ENCODE results near the gene ZDHHC14. TPM values are rescaled to one million over a fixed set of nuclear protein-coding genes. Genes with fewer than 3 reads are reported as not detected.

ZDHHC14 gene
- total RNA-seq, 3 donors from 2014 or later, result 4.8 to 9.8 (median 8.5) TPM

DNA sequence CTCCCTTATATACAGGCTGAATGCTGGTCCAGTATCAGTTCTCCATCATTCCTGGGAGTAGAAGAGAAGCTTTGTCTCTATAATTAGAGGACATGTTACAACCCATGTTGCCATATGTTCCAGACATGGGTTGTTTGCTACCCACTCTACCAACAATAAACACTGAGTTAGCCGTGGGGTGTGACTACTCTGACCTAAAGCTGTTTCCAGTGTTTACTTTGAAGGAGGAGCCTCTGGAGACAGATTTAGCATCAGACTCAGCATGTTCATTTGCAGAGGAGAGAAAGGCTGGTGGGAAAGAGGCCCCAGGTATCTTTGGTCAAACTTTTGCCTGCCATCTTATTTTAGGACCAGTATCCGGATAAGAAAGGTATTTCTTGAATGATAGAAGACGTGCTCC lies 284.2 kb downstream of the ZDHHC14 start:
- intact Hi-C loops (cut with DNase I; ENCODE audit: low total_unique reads), result loop anchor here (5.0 kb wide), 1 partner anchor 637 kb away; no protein-coding TSS in a partner anchor
- no peaks in the 10 kb centered on the region for H3K36me3 ChIP-seq
- H3K27me3 ChIP-seq, result no peaks in the 10 kb centered on the region
- H3K9me3 ChIP-seq, result no peaks in the 10 kb centered on the region
- no peak overlapping the region for H3K4me3 ChIP-seq
- no peak overlapping the region for H3K27ac ChIP-seq
- TF ChIP-seq POLR2AphosphoS5 (IDR thresholded peaks at IDR 0.05) (no peak), POLR2A (IDR thresholded peaks at IDR 0.05) (no peak)
- TF ChIP-seq, protein P1, sequence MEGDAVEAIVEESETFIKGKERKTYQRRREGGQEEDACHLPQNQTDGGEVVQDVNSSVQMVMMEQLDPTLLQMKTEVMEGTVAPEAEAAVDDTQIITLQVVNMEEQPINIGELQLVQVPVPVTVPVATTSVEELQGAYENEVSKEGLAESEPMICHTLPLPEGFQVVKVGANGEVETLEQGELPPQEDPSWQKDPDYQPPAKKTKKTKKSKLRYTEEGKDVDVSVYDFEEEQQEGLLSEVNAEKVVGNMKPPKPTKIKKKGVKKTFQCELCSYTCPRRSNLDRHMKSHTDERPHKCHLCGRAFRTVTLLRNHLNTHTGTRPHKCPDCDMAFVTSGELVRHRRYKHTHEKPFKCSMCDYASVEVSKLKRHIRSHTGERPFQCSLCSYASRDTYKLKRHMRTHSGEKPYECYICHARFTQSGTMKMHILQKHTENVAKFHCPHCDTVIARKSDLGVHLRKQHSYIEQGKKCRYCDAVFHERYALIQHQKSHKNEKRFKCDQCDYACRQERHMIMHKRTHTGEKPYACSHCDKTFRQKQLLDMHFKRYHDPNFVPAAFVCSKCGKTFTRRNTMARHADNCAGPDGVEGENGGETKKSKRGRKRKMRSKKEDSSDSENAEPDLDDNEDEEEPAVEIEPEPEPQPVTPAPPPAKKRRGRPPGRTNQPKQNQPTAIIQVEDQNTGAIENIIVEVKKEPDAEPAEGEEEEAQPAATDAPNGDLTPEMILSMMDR (IDR thresholded peaks at IDR 0.05), result no peak
- H3K4me1 ChIP-seq, result peaks cover 3 to 5% of the 10 kb centered on the region in 2 donors
- no peak for DNase-seq (ENCODE audit: low spot score in 2 of 2)

DNA sequence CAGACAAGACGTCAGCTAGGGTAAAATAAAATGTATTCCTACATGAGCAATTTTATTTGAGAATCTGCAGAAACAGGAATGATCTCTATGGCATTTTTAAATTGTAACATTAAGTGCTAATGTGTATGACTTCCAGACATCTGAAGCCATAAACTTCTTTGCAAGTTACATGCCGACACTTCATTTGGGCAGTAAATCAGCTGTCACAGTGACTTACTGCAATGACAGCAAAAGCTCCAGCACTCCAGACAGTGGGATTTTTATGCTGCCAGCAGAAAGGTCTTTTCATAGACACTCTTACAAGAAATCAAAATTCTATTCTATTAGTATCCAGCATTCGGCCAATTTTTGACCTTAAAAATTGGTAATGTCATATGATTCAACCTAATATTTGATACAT lies 285.7 kb downstream of the ZDHHC14 start:
- TF ChIP-seq, protein P1 (IDR thresholded peaks at IDR 0.05), result no peak
- no peak for TF ChIP-seq POLR2AphosphoS5 (IDR thresholded peaks at IDR 0.05)
- Histone ChIP-seq H3K36me3 (no peaks in the 10 kb centered on the region), H3K27ac (no peak overlapping the region), H3K4me1 (peaks cover 3 to 5% of the 10 kb centered on the region in 2 donors), H3K4me3 (no peak overlapping the region), H3K9me3 (no peaks in the 10 kb centered on the region), H3K27me3 (no peaks in the 10 kb centered on the region)
- DNase-seq (ENCODE audit: low spot score in 2 of 2), result no peak
- intact Hi-C loops (cut with DNase I; ENCODE audit: low total_unique reads), result loop anchor here (5.0 kb wide), 1 partner anchor 636 kb away; no protein-coding TSS in a partner anchor

DNA sequence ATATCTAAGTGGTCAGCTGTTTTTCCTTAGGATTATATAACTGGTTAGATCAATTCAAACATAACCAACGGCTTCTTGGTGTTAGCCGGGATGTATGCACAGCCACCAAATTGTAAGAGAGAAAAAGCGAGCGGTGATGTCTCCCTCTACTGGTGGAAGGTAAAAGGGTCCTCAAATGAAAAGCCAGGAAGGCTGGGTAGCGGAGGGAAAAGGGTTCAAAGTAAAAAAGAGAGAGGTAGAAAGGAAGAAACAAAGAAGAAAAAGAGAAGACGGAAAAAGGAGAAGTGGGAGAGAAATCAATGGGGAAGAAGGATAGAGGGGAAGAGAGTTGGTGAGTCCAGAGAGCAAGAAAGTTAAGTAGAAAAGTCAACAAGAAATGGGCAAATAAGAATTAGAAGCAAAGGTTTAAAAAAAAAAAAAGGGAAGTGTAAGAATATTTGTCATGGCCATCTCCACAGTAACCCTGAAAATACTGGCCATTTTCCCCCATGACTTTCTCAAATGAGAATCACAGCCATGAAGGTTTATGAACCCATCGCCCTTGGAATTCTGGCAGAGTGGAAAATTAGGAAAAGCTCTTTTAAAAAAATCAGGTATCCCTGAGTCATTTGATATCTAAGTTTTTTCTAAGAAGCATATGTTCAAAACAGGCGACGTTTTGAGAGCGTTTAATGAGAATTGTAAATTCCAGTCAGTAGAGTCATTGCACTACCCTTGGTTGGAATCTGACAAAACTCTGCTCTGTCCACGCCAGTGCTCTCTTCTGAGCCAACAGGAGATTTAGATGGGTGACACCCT lies 286.4 kb downstream of the ZDHHC14 start:
- intact Hi-C loops (cut with DNase I; ENCODE audit: low total_unique reads), result loop anchor here (5.0 kb wide), 1 partner anchor 635 kb away; no protein-coding TSS in a partner anchor

GRCh38 chr6:157668009-157668401 lies 287.0 kb downstream of the ZDHHC14 start:
- no peak overlapping the region for H3K27ac ChIP-seq

More for the DNA sequence above, 286.4 kb downstream of the ZDHHC14 start:
- Histone ChIP-seq H3K27ac (no peak overlapping the region), H3K27me3 (no peaks in the 10 kb centered on the region), H3K4me1 (peaks cover 3 to 5% of the 10 kb centered on the region in 2 donors), H3K36me3 (no peaks in the 10 kb centered on the region), H3K9me3 (no peaks in the 10 kb centered on the region), H3K4me3 (no peak overlapping the region)
- DNase-seq (ENCODE audit: low spot score in 2 of 2), result peak in 1 of 2 donors; percentile 28
- TF ChIP-seq, protein P1 (IDR thresholded peaks at IDR 0.05), result peak; percentile 84 to 94 (median 90)
- TF ChIP-seq POLR2A (IDR thresholded peaks at IDR 0.05) (no peak), POLR2AphosphoS5 (IDR thresholded peaks at IDR 0.05) (no peak)

More at GRCh38 chr6:157668009-157668401, 287.0 kb downstream of the ZDHHC14 start:
- intact Hi-C loops (cut with DNase I; ENCODE audit: low total_unique reads), result loop anchor here (5.0 kb wide), 1 partner anchor 634 kb away; no protein-coding TSS in a partner anchor
- no peaks in the 10 kb centered on the region for H3K27me3 ChIP-seq
- no peak for DNase-seq (ENCODE audit: low spot score in 2 of 2)
- no peak for TF ChIP-seq POLR2A (IDR thresholded peaks at IDR 0.05)
- no peak for TF ChIP-seq POLR2AphosphoS5 (IDR thresholded peaks at IDR 0.05)
- TF ChIP-seq, protein P1 (IDR thresholded peaks at IDR 0.05), result no peak
- H3K9me3 ChIP-seq, result no peaks in the 10 kb centered on the region
- peaks cover 3 to 5% of the 10 kb centered on the region in 2 donors for H3K4me1 ChIP-seq
- no peak overlapping the region for H3K4me3 ChIP-seq
- no peaks in the 10 kb centered on the region for H3K36me3 ChIP-seq
